B cell (primary cell): Measurements from ENCODE around the gene CDK18.

Experiments
- EZH2 ChIP-seq: IDR thresholded peaks from 2 replicates; pipeline ENCODE4 v1.6.1; 2012; ENCODE audit warnings: borderline replicate concordance, low read depth, mild to moderate bottlenecking, moderate library complexity, low read length; ENCODE audit not compliant: insufficient read depth, poor library complexity, severe bottlenecking
- TF ChIP-seq, protein P1 (sequence below): fragments of 200-600 bp; IDR thresholded peaks from one replicate; pipeline ENCODE4 v1.8.0; 2022; ENCODE audit warnings: antibody characterized with exemption, mild to moderate bottlenecking

DNA sequence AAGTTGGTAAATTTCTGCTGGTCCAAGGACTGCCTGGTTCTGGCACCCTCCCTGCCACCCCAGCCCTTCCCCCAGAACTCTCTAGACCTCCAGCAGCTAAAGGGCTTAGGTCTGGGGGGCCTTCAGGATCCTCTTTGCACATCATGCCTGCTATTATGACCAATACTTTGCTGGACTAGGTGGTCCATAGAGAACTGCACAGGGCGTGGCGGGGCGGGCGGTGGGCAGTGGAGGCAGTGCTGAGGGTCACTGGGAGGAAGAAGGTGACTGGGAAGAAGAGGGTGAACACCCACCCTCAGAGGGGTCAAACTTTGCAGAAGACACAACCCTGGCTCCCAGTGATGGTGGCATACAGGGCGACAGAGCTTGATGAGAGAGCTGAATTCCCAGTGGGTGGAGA, 18.2 kb downstream of the CDK18 start:
- TF ChIP-seq, protein P1, sequence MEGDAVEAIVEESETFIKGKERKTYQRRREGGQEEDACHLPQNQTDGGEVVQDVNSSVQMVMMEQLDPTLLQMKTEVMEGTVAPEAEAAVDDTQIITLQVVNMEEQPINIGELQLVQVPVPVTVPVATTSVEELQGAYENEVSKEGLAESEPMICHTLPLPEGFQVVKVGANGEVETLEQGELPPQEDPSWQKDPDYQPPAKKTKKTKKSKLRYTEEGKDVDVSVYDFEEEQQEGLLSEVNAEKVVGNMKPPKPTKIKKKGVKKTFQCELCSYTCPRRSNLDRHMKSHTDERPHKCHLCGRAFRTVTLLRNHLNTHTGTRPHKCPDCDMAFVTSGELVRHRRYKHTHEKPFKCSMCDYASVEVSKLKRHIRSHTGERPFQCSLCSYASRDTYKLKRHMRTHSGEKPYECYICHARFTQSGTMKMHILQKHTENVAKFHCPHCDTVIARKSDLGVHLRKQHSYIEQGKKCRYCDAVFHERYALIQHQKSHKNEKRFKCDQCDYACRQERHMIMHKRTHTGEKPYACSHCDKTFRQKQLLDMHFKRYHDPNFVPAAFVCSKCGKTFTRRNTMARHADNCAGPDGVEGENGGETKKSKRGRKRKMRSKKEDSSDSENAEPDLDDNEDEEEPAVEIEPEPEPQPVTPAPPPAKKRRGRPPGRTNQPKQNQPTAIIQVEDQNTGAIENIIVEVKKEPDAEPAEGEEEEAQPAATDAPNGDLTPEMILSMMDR: no peak
- no peak for TF ChIP-seq EZH2
